ENCODE data around the gene FAM219A. TPM values are rescaled to one million over a fixed set of nuclear protein-coding genes. Genes with fewer than 3 reads are reported as not detected.

The FAM219A gene
- total and polyA plus RNA-seq, 7 donors = 3.0 to 10.2 (median 7.9) TPM

DNA sequence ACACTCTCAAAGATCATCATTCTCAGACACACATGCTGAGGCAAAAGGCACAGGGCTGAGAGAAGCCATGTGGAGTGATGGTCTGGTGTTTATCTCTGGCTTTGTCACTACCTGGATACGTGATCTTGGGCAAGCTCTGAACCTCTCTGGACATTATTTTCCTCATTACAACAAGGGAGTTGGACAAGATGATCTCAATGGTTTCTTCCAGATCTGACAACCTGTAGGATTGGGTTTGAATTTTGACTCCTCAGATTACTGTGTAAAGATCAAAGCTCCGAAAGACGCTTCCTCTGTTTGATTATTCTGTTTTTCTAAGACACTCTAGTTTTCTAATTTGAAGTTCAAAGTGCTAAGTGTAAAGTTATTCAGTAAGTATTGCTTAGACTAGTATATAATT, 109.0 kb downstream of the FAM219A start:
- Histone ChIP-seq H3K4me1 (peaks cover 2 to 33% (median 30%) of the 10 kb centered on the region in 4 donors), H3K9me3 (no peaks in the 10 kb centered on the region), H3K27ac (no peak overlapping the region), H3K4me3 (no peak overlapping the region), H3K27me3 (no peaks in the 10 kb centered on the region), H3K36me3 (no peaks in the 10 kb centered on the region)
- intact Hi-C loops (cut with DNase I) = no loop called here
- TF ChIP-seq POLR2A (IDR thresholded peaks at IDR 0.05) (no peak), POLR2AphosphoS5 (IDR thresholded peaks at IDR 0.05) (no peak), EP300 (IDR thresholded peaks at IDR 0.05) (no peak)
- TF ChIP-seq, protein P1, sequence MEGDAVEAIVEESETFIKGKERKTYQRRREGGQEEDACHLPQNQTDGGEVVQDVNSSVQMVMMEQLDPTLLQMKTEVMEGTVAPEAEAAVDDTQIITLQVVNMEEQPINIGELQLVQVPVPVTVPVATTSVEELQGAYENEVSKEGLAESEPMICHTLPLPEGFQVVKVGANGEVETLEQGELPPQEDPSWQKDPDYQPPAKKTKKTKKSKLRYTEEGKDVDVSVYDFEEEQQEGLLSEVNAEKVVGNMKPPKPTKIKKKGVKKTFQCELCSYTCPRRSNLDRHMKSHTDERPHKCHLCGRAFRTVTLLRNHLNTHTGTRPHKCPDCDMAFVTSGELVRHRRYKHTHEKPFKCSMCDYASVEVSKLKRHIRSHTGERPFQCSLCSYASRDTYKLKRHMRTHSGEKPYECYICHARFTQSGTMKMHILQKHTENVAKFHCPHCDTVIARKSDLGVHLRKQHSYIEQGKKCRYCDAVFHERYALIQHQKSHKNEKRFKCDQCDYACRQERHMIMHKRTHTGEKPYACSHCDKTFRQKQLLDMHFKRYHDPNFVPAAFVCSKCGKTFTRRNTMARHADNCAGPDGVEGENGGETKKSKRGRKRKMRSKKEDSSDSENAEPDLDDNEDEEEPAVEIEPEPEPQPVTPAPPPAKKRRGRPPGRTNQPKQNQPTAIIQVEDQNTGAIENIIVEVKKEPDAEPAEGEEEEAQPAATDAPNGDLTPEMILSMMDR (IDR thresholded peaks at IDR 0.05) = no peak
- 90 to 96% methylated on average over 3 of the region's 3 CpGs for WGBS, 2 donors
- no peak for DNase-seq

Small RNA genes lying within 50 kb of the gene (small RNA-seq; reads per million reads assigned to genes)
- gene RF00019 = 0 reads per million in 3 donors
- 0 reads per million in 3 donors for gene RN7SKP24

Other genes with a start within 250 kb of the FAM219A start
- 1 to 10 TPM in 1 of 4 donors, under 1 TPM in 3; 0.28 to 1.4 (median 0.51) TPM for gene KIF24, start 129.3 kb downstream of the FAM219A start, total RNA-seq
- gene KIF24, start 129.3 kb downstream of the FAM219A start, polyA plus RNA-seq = 1 to 10 TPM in 1 of 3 donors, under 1 TPM in 2; under 0.01 to 1.6 (median 0.46) TPM
- gene NUDT2, start 129.0 kb downstream of the FAM219A start, total RNA-seq = 10 to 100 TPM; 12.1 to 59.9 (median 36.1) TPM
- 10 to 100 TPM; 27.0 to 56.5 (median 35.6) TPM for gene NUDT2, start 129.0 kb downstream of the FAM219A start, polyA plus RNA-seq
- 10 to 100 TPM in 3 of 4 donors, 1 to 10 TPM in 1; 3.9 to 23.5 (median 20.0) TPM for gene MYORG, start 81.7 kb downstream of the FAM219A start, total RNA-seq
- gene MYORG, start 81.7 kb downstream of the FAM219A start, polyA plus RNA-seq = 10 to 100 TPM in 1 of 3 donors, 1 to 10 TPM in 2; 3.0 to 23.4 (median 5.5) TPM
- gene DNAI1, start 235 bp upstream of the FAM219A start, total RNA-seq = under 1 TPM in 1 of 4 donors, not detected in 3; under 0.01 TPM
- under 1 TPM in 1 of 3 donors, not detected in 2; 0.01 TPM for gene DNAI1, start 235 bp upstream of the FAM219A start, polyA plus RNA-seq
- 1 to 10 TPM in 1 of 4 donors, not detected in 3; 2.5 TPM for gene ENHO, start 64.4 kb upstream of the FAM219A start, total RNA-seq
- 1 to 10 TPM; 1.9 to 7.4 (median 6.0) TPM for gene ENHO, start 64.4 kb upstream of the FAM219A start, polyA plus RNA-seq
- gene CNTFR, start 131.2 kb upstream of the FAM219A start, total RNA-seq = 10 to 100 TPM in 1 of 4 donors, 1 to 10 TPM in 3; 3.0 to 12.9 (median 7.5) TPM
- 1 to 10 TPM; 1.6 to 4.6 (median 4.2) TPM for gene CNTFR, start 131.2 kb upstream of the FAM219A start, polyA plus RNA-seq
- gene RPP25L, start 153.5 kb upstream of the FAM219A start, total RNA-seq = 10 to 100 TPM; 23.3 to 44.3 (median 31.5) TPM
- gene RPP25L, start 153.5 kb upstream of the FAM219A start, polyA plus RNA-seq = 10 to 100 TPM; 47.4 to 72.1 (median 49.2) TPM
- 100 to 1,000 TPM in 2 of 4 donors, 10 to 100 TPM in 2; 59.6 to 122 (median 106) TPM for gene DCTN3, start 161.9 kb upstream of the FAM219A start, total RNA-seq
- 10 to 100 TPM; 84.0 to 90.7 (median 86.7) TPM for gene DCTN3, start 161.9 kb upstream of the FAM219A start, polyA plus RNA-seq
- gene ARID3C, start 170.5 kb upstream of the FAM219A start, total RNA-seq = not detected
- under 1 TPM in 1 of 3 donors, not detected in 2; 0.06 TPM for gene ARID3C, start 170.5 kb upstream of the FAM219A start, polyA plus RNA-seq
- gene SIGMAR1, start 179.2 kb upstream of the FAM219A start, total RNA-seq = 10 to 100 TPM; 69.0 to 82.6 (median 72.6) TPM
- 10 to 100 TPM; 12.0 to 71.5 (median 13.2) TPM for gene SIGMAR1, start 179.2 kb upstream of the FAM219A start, polyA plus RNA-seq
- gene GALT, start 188.1 kb upstream of the FAM219A start, total RNA-seq = 10 to 100 TPM; 28.8 to 51.0 (median 33.1) TPM
- gene GALT, start 188.1 kb upstream of the FAM219A start, polyA plus RNA-seq = 10 to 100 TPM; 15.6 to 44.8 (median 21.7) TPM
- gene IL11RA, start 193.6 kb upstream of the FAM219A start, total RNA-seq = 100 to 1,000 TPM in 1 of 4 donors, 10 to 100 TPM in 3; 67.3 to 110 (median 90.7) TPM
- gene IL11RA, start 193.6 kb upstream of the FAM219A start, polyA plus RNA-seq = 10 to 100 TPM in 1 of 3 donors, 1 to 10 TPM in 2; 1.4 to 14.8 (median 7.2) TPM
- not detected for gene CCL27, start 204.1 kb upstream of the FAM219A start, total RNA-seq
- under 1 TPM in 1 of 3 donors, not detected in 2; 0.63 TPM for gene CCL27, start 204.1 kb upstream of the FAM219A start, polyA plus RNA-seq
- gene CCL19, start 232.7 kb upstream of the FAM219A start, total RNA-seq = 1 to 10 TPM in 1 of 4 donors, not detected in 3; 5.8 TPM
- gene CCL19, start 232.7 kb upstream of the FAM219A start, polyA plus RNA-seq = 100 to 1,000 TPM in 1 of 3 donors, 1 to 10 TPM in 2; 1.8 to 415 (median 1.8) TPM